GM12878 (cell line): ENCODE measurements around the gene TNFRSF8. TPM values are rescaled to one million over a fixed set of nuclear protein-coding genes. Genes with fewer than 3 reads are reported as not detected.

Experiments
- CEBPB ChIP-seq, 2 experiments: fragments of 150-350 bp in 1 of 2; IDR thresholded peaks; 2 replicates each; pipeline ENCODE4 v1.6.1; 2012 to 2014; ENCODE audit warnings: low read depth in 2 of 2, low read length in 2 of 2, borderline replicate concordance in 1 of 2, inconsistent platforms in 1 of 2
- CHD1 ChIP-seq: IDR thresholded peaks from 2 replicates; pipeline ENCODE4 v1.6.1; 2012; ENCODE audit warnings: low read depth, low read length, improper control_type of control experiment
- CREB1 ChIP-seq: IDR thresholded peaks from 2 replicates; pipeline ENCODE4 v1.6.1; 2012; ENCODE audit warnings: low read depth, mild to moderate bottlenecking, inconsistent platforms
- EZH2 ChIP-seq: IDR thresholded peaks from 2 replicates; pipeline ENCODE4 v1.6.1; 2012; ENCODE audit warnings: low read depth, mild to moderate bottlenecking, control low read depth, inconsistent platforms, low read length, borderline replicate concordance; ENCODE audit not compliant: control insufficient read depth
- GABPA ChIP-seq: IDR thresholded peaks from 2 replicates; pipeline ENCODE4 v1.6.1; 2014; ENCODE audit warnings: antibody characterized with exemption, low read depth, mild to moderate bottlenecking, inconsistent platforms
- HDAC6 ChIP-seq: fragments of 200-600 bp; sonication (generic); IDR thresholded peaks from one replicate; pipeline ENCODE4 v1.8.0; 2017; ENCODE audit warnings: antibody characterized with exemption; ENCODE audit not compliant: unreplicated experiment
- HDGF ChIP-seq: fragments of 450-650 bp; IDR thresholded peaks from 2 replicates; pipeline ENCODE4 v1.6.1; 2016; ENCODE audit warnings: antibody characterized with exemption
- NFXL1 ChIP-seq: fragments of 450-650 bp; IDR thresholded peaks from 2 replicates; pipeline ENCODE4 v1.6.1; 2017; ENCODE audit warnings: antibody characterized with exemption, mild to moderate bottlenecking, borderline replicate concordance
- NFYB ChIP-seq: IDR thresholded peaks from 2 replicates; pipeline ENCODE4 v1.6.1; 2011; ENCODE audit warnings: low read depth, mild to moderate bottlenecking, low read length, improper control_type of control experiment, moderate library complexity; ENCODE audit not compliant: insufficient read depth
- NR2C2 ChIP-seq: IDR thresholded peaks from 2 replicates; pipeline ENCODE4 v1.6.1; 2011; ENCODE audit warnings: borderline replicate concordance, low read depth; ENCODE audit not compliant: control insufficient read depth, insufficient read length
- PAX8 ChIP-seq: fragments of 450-650 bp; IDR thresholded peaks from 2 replicates; pipeline ENCODE4 v1.6.1; 2017; ENCODE audit warnings: mild to moderate bottlenecking, moderate library complexity
- RBBP5 ChIP-seq: fragments of 200-600 bp; sonication (generic); conservative IDR thresholded peaks from 2 replicates; pipeline ENCODE4 v1.6.1; 2016
- SIX5 ChIP-seq: IDR thresholded peaks from 2 replicates; pipeline ENCODE4 v1.6.1; 2011; ENCODE audit warnings: mild to moderate bottlenecking, low read depth, low read length, moderate library complexity; ENCODE audit not compliant: severe bottlenecking
- SMAD1 ChIP-seq: fragments of 450-650 bp; IDR thresholded peaks from 2 replicates; pipeline ENCODE4 v1.6.1; 2018; ENCODE audit warnings: mild to moderate bottlenecking, low read depth; ENCODE audit not compliant: partially characterized antibody
- SREBF1 ChIP-seq: IDR thresholded peaks from 2 replicates; pipeline ENCODE4 v1.6.1; 2012; ENCODE audit warnings: mild to moderate bottlenecking, low read length
- SRF ChIP-seq, 2 experiments: IDR thresholded peaks; 2 replicates each; pipeline ENCODE4 v1.6.1; 2011; ENCODE audit warnings: low read depth in 2 of 2, low read length in 2 of 2, mild to moderate bottlenecking in 1 of 2, moderate library complexity in 1 of 2
- WRNIP1 ChIP-seq: IDR thresholded peaks from 2 replicates; pipeline ENCODE4 v1.6.1; 2011; ENCODE audit warnings: low read depth, low read length, improper control_type of control experiment, borderline replicate concordance
- polyA plus RNA-seq, 11 experiments: library from polyadenylated mRNA; depleted of rRNA in 4 of 11; unstranded in 6 of 11; stranded (reverse) in 5 of 11; fragments of >200 nt; fragmentation: Nextera tagmentation in 4 of 11; fragmentation: Illumina TruSeq in 1 of 11; extraction: Ambion mirVana in 4 of 11; extraction: Trizol in 1 of 11; gene quantifications; 1 replicate in 1 of 11; 2 replicates in 10 of 11; pipeline versions ENCODE4 v1.2.1 to v1.2.3, GENCODE V29; 2011 to 2016; ENCODE audit warnings: inconsistent platforms in 2 of 11, missing spikeins in 2 of 11, low read depth in 1 of 11
- total RNA-seq, 4 experiments: library from RNA; depleted of rRNA in 3 of 4; stranded (reverse); fragments of >200 nt in 3 of 4; fragmentation: Illumina TruSeq in 1 of 4; extraction: Trizol in 1 of 4; gene quantifications; 2 replicates each; pipeline versions ENCODE4 v1.2.1 to v1.2.3, GENCODE V29; 2013 to 2021
- TF ChIP-seq, protein P1 (sequence below): fragments of 450-650 bp; IDR thresholded peaks from 2 replicates; pipeline ENCODE4 v1.6.1; 2018; ENCODE audit warnings: borderline replicate concordance, mild to moderate bottlenecking; ENCODE audit not compliant: partially characterized antibody
- TF ChIP-seq, protein P2 (sequence below): fragments of 450-650 bp; IDR thresholded peaks from 2 replicates; pipeline ENCODE4 v1.6.1; 2017; ENCODE audit warnings: mild to moderate bottlenecking
- TF ChIP-seq, protein P3 (sequence below): IDR thresholded peaks from 2 replicates; pipeline ENCODE4 v1.6.1; 2011; ENCODE audit warnings: borderline replicate concordance, low read depth, mild to moderate bottlenecking, moderate library complexity, mixed read lengths, low read length; ENCODE audit not compliant: insufficient read depth; ENCODE audit errors: extremely low read length
- TF ChIP-seq, protein P4 (sequence below): fragments of 450-650 bp; IDR thresholded peaks from 2 replicates; pipeline ENCODE4 v1.6.1; 2018; ENCODE audit warnings: mild to moderate bottlenecking, low read depth, moderate library complexity; ENCODE audit not compliant: partially characterized antibody

TNFRSF8 gene
- total and polyA plus RNA-seq, 10 of the 15 experiments (the other 5 are each of a cell fraction or from before 2014, with no cell fraction given) = 9.8 to 114 (median 58.8) TPM

DNA sequence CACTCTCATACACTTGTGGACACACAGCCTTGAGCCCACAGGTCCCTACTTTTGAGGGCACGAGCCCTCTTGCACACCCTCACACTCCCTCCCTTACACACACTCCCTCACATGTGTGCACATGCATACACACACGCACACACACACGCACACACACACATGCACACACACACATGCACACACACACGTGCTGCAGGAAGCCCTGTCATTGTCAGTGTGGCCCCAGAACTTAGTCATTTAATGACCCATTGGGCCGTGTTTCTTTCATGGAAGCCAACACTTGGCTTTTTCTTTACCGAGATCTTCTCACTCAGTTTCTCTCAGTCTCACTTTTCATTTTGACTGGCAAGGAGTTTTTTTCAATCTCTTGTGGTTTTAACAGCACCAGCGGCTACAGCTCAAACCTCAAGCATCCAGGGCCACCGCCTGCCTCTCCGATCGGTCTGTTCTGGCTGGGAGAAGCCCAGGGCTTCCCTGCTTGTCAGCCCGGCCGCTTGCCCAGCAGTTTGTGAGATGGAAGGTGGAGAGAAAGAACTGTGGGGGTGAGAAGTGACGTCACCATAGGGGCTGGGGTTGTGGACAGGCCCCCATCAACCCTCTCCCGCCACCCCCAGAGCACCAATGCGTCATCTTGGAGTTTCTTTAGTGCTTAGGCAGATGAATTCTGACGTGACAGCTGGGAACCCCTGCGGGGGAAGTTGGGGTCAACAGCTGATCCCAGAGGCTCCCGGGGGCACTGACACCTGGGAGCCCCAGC lies 15.8 kb upstream of the TNFRSF8 start (continued):
- no peak for TF ChIP-seq CEBPB (IDR thresholded peaks at IDR 0.05; ENCODE audit: borderline replicate concordance in 1 of 2, low read depth in 2 of 2, low read length in 2 of 2)
- peak; percentile 99; the same call in 1 of the 2 replicates for TF ChIP-seq HDGF
- TF ChIP-seq SRF (IDR thresholded peaks at IDR 0.05; ENCODE audit: low read depth in 2 of 2, low read length in 2 of 2) = no peak
- TF ChIP-seq NR2C2 = no peak
- TF ChIP-seq SREBF1 = no peak
- TF ChIP-seq CREB1 = no peak
- no peak for TF ChIP-seq EZH2
- no peak for TF ChIP-seq GABPA
- TF ChIP-seq, protein P1, sequence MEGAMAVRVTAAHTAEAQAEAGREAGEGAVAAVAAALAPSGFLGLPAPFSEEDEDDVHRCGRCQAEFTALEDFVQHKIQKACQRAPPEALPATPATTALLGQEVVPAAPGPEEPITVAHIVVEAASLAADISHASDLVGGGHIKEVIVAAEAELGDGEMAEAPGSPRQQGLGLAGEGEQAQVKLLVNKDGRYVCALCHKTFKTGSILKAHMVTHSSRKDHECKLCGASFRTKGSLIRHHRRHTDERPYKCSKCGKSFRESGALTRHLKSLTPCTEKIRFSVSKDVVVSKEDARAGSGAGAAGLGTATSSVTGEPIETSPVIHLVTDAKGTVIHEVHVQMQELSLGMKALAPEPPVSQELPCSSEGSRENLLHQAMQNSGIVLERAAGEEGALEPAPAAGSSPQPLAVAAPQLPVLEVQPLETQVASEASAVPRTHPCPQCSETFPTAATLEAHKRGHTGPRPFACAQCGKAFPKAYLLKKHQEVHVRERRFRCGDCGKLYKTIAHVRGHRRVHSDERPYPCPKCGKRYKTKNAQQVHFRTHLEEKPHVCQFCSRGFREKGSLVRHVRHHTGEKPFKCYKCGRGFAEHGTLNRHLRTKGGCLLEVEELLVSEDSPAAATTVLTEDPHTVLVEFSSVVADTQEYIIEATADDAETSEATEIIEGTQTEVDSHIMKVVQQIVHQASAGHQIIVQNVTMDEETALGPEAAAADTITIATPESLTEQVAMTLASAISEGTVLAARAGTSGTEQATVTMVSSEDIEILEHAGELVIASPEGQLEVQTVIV = no peak
- TF ChIP-seq, protein P2, sequence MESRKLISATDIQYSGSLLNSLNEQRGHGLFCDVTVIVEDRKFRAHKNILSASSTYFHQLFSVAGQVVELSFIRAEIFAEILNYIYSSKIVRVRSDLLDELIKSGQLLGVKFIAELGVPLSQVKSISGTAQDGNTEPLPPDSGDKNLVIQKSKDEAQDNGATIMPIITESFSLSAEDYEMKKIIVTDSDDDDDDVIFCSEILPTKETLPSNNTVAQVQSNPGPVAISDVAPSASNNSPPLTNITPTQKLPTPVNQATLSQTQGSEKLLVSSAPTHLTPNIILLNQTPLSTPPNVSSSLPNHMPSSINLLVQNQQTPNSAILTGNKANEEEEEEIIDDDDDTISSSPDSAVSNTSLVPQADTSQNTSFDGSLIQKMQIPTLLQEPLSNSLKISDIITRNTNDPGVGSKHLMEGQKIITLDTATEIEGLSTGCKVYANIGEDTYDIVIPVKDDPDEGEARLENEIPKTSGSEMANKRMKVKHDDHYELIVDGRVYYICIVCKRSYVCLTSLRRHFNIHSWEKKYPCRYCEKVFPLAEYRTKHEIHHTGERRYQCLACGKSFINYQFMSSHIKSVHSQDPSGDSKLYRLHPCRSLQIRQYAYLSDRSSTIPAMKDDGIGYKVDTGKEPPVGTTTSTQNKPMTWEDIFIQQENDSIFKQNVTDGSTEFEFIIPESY = peak; percentile 78
- no peak for TF ChIP-seq NFYB
- TF ChIP-seq PAX8 = no peak
- peak; percentile 40 for TF ChIP-seq SMAD1
- TF ChIP-seq, protein P3, sequence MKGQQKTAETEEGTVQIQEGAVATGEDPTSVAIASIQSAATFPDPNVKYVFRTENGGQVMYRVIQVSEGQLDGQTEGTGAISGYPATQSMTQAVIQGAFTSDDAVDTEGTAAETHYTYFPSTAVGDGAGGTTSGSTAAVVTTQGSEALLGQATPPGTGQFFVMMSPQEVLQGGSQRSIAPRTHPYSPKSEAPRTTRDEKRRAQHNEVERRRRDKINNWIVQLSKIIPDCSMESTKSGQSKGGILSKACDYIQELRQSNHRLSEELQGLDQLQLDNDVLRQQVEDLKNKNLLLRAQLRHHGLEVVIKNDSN = peak; percentile 10
- no peak for TF ChIP-seq HDAC6
- TF ChIP-seq SIX5 = no peak
- TF ChIP-seq, protein P4, sequence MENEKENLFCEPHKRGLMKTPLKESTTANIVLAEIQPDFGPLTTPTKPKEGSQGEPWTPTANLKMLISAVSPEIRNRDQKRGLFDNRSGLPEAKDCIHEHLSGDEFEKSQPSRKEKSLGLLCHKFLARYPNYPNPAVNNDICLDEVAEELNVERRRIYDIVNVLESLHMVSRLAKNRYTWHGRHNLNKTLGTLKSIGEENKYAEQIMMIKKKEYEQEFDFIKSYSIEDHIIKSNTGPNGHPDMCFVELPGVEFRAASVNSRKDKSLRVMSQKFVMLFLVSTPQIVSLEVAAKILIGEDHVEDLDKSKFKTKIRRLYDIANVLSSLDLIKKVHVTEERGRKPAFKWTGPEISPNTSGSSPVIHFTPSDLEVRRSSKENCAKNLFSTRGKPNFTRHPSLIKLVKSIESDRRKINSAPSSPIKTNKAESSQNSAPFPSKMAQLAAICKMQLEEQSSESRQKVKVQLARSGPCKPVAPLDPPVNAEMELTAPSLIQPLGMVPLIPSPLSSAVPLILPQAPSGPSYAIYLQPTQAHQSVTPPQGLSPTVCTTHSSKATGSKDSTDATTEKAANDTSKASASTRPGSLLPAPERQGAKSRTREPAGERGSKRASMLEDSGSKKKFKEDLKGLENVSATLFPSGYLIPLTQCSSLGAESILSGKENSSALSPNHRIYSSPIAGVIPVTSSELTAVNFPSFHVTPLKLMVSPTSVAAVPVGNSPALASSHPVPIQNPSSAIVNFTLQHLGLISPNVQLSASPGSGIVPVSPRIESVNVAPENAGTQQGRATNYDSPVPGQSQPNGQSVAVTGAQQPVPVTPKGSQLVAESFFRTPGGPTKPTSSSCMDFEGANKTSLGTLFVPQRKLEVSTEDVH = peak; percentile 77
- TF ChIP-seq WRNIP1 = no peak
- TF ChIP-seq NFXL1 = no peak
- no peak for TF ChIP-seq RBBP5
- TF ChIP-seq CHD1 = no peak
